IMR-90 (cell line): ENCODE results near the gene AMPD2. TPM values are rescaled to one million over a fixed set of nuclear protein-coding genes. Genes with fewer than 3 reads are reported as not detected.

Experiments
- ATAC-seq: fragments of 200-7000 bp; cut with Tn5 transposase; 2 replicates; pipeline ENCODE4 v1.9.1; 2020; ENCODE audit warnings: low read depth, mild to moderate bottlenecking, moderate library complexity
- BruUV-seq: library from RNA; stranded (reverse); fragments of 400-500 nt; replicated peaks from 2 replicates; lab custom pipeline; 2021; lab: Mats Ljungman, UMichigan
- CTCF ChIA-PET: fragments of 300-600 bp; formaldehyde crosslinking; extraction: SDS; loops from one replicate; lab custom pipeline; 2021; ENCODE audit warnings: antibody characterized with exemption; lab: Yijun Ruan, JAX
- POLR2A ChIA-PET: fragments of 300-600 bp; sonication (Branson Sonifier 250); formaldehyde crosslinking; loops from one replicate; lab custom pipeline; 2022; ENCODE audit warnings: antibody characterized with exemption; ENCODE audit not compliant: unreplicated experiment; lab: Charles Lee
- DNase-seq: peaks from one replicate; pipeline ENCODE4 v3.0.0; 2013
- H2AFZ ChIP-seq: replicated peaks from 2 replicates; pipeline ENCODE3; 2013; ENCODE audit warnings: low read length, mild to moderate bottlenecking; ENCODE audit not compliant: poor library complexity
- H2AK5ac ChIP-seq: 2 replicates; pipeline ENCODE4 v1.6.1; 2013; ENCODE audit warnings: low read depth, low read length, inconsistent platforms
- H2AK9ac ChIP-seq: replicated peaks from 2 replicates; pipeline ENCODE3; 2013; ENCODE audit warnings: mild to moderate bottlenecking, low read depth, low read length, moderate library complexity; ENCODE audit not compliant: poor library complexity
- H2BK120ac ChIP-seq: 2 replicates; pipeline ENCODE4 v1.6.1; 2013; ENCODE audit warnings: low read depth, low read length, inconsistent platforms
- H2BK15ac ChIP-seq: 3 replicates; pipeline ENCODE4 v1.6.1; 2013; ENCODE audit warnings: low read depth, low read length, inconsistent platforms
- H2BK20ac ChIP-seq: 2 replicates; pipeline ENCODE4 v1.6.1; 2013; ENCODE audit warnings: low read depth, mild to moderate bottlenecking, inconsistent platforms, low read length, moderate library complexity
- H2BK5ac ChIP-seq: 2 replicates; pipeline ENCODE4 v1.6.1; 2013; ENCODE audit warnings: mild to moderate bottlenecking, low read depth, low read length, inconsistent platforms; ENCODE audit not compliant: poor library complexity, severe bottlenecking
- H3K14ac ChIP-seq: replicated peaks from 2 replicates; pipeline ENCODE4 v1.6.1; 2013; ENCODE audit warnings: low read depth, low read length, inconsistent platforms
- H3K18ac ChIP-seq: 2 replicates; pipeline ENCODE4 v1.6.1; 2013; ENCODE audit warnings: low read depth, low read length, control low read depth
- H3K23ac ChIP-seq: 2 replicates; pipeline ENCODE4 v1.6.1; 2013; ENCODE audit warnings: low read depth, low read length, inconsistent platforms
- H3K27ac ChIP-seq: 2 replicates; pipeline ENCODE4 v1.5.1; 2013; ENCODE audit warnings: mild to moderate bottlenecking, control low read depth, low read length; ENCODE audit not compliant: insufficient read depth
- H3K27me3 ChIP-seq: 2 replicates; pipeline ENCODE4 v1.6.1; 2013; ENCODE audit warnings: low read length; ENCODE audit not compliant: control insufficient read depth, insufficient read depth
- H3K36me3 ChIP-seq: 2 replicates; pipeline ENCODE4 v1.6.1; 2013; ENCODE audit warnings: low read length, mixed read lengths; ENCODE audit not compliant: control insufficient read depth, insufficient read depth
- H3K4ac ChIP-seq: 2 replicates; pipeline ENCODE4 v1.6.1; 2013; ENCODE audit warnings: low read depth, low read length, inconsistent platforms
- H3K4me1 ChIP-seq: 2 replicates; pipeline ENCODE4 v1.6.1; 2013; ENCODE audit warnings: low read length, mixed read lengths; ENCODE audit not compliant: control insufficient read depth, insufficient read depth
- H3K4me2 ChIP-seq: 2 replicates; pipeline ENCODE4 v1.6.1; 2013; ENCODE audit warnings: low read depth, mild to moderate bottlenecking, control low read depth, low read length, moderate library complexity
- H3K4me3 ChIP-seq: 2 replicates; pipeline ENCODE4 v1.5.1; 2013; ENCODE audit warnings: low read depth, mild to moderate bottlenecking, control low read depth, low read length, moderate library complexity; ENCODE audit not compliant: insufficient read depth
- H3K56ac ChIP-seq: 2 replicates; pipeline ENCODE4 v1.6.1; 2013; ENCODE audit warnings: low read length, inconsistent platforms; ENCODE audit not compliant: insufficient read depth; ENCODE audit errors: extremely low read depth
- H3K79me1 ChIP-seq, 2 experiments: 2 replicates each; pipeline ENCODE4 v1.6.1; 2013; ENCODE audit warnings: low read length in 2 of 2, inconsistent platforms in 1 of 2, low read depth in 1 of 2
- H3K9ac ChIP-seq: 2 replicates; pipeline ENCODE4 v1.6.1; 2013; ENCODE audit warnings: low read depth, low read length, control low read depth
- H3K9me1 ChIP-seq: 2 replicates; pipeline ENCODE4 v1.6.1; 2013; ENCODE audit warnings: low read length, inconsistent platforms; ENCODE audit not compliant: insufficient read depth
- H3K9me3 ChIP-seq: 2 replicates; pipeline ENCODE4 v1.6.1; 2013; ENCODE audit warnings: low read length; ENCODE audit not compliant: control insufficient read depth, insufficient read depth
- H4K20me1 ChIP-seq: 2 replicates; pipeline ENCODE4 v1.6.1; 2013; ENCODE audit warnings: low read length, inconsistent platforms; ENCODE audit not compliant: insufficient read depth
- H4K5ac ChIP-seq: 2 replicates; pipeline ENCODE4 v1.6.1; 2013; ENCODE audit warnings: mild to moderate bottlenecking, low read depth, low read length, control low read depth
- H4K8ac ChIP-seq, 2 experiments: 2 replicates each; pipeline ENCODE4 v1.6.1; 2013; ENCODE audit warnings: low read depth in 2 of 2, low read length in 2 of 2, control low read depth in 1 of 2, inconsistent platforms in 1 of 2
- H4K91ac ChIP-seq: 2 replicates; pipeline ENCODE4 v1.6.1; 2013; ENCODE audit warnings: low read depth, low read length, inconsistent platforms; ENCODE audit not compliant: insufficient read depth
- CEBPB ChIP-seq: IDR thresholded peaks from 2 replicates; pipeline ENCODE4 v1.6.1; 2012; ENCODE audit warnings: low read depth, low read length, improper control_type of control experiment
- FOS ChIP-seq: fragments of 150-350 bp; IDR thresholded peaks from 2 replicates; pipeline ENCODE4 v1.6.1; 2016; ENCODE audit warnings: low read depth, low read length
- NFE2L2 ChIP-seq: fragments of 150-350 bp; IDR thresholded peaks from 2 replicates; pipeline ENCODE4 v1.6.1; 2016; ENCODE audit warnings: low read depth, mild to moderate bottlenecking, low read length
- POLR2A ChIP-seq: IDR thresholded peaks from 2 replicates; pipeline ENCODE4 v1.6.1; 2012; ENCODE audit warnings: mild to moderate bottlenecking, low read depth, low read length
- RCOR1 ChIP-seq: IDR thresholded peaks from 2 replicates; pipeline ENCODE4 v1.6.1; 2012; ENCODE audit warnings: mild to moderate bottlenecking, low read length, improper control_type of control experiment; ENCODE audit not compliant: insufficient replicate concordance
- WGBS, 2 experiments: methylation state at CpG; one replicate each; pipeline versions ENCODE4 v1.1.5 to v1.1.7; 2013; ENCODE audit warnings: missing lambda C conversion rate in 2 of 2; ENCODE audit not compliant: insufficient read length in 1 of 2; ENCODE audit errors: extremely low coverage in 2 of 2; 5-methylcytosine and 5-hydroxymethylcytosine counted together
- dilution Hi-C: fragments of 300-500 bp; cut with HindIII; formaldehyde crosslinking; loops from one replicate; pipeline ENCODE4 v1.14.3; 2018; ENCODE audit warnings: low sequenced_read_pairs; ENCODE audit not compliant: unreplicated experiment
- in situ Hi-C: fragments of 300-500 bp; cut with MboI; formaldehyde crosslinking; loops from 3 replicates; pipeline ENCODE4 v1.14.3; 2019; ENCODE audit warnings: low sequenced_read_pairs, inconsistent platforms, mixed read lengths
- intact Hi-C: fragments of 100-400 bp; cut with micrococcal nuclease; formaldehyde crosslinking; loops from 2 replicates; pipeline ENCODE4 v1.10.0; 2022
- polyA plus RNA-seq, 3 experiments: library from polyadenylated mRNA; depleted of rRNA; stranded (reverse); fragments of >200 nt; gene quantifications; 2 replicates each; pipeline ENCODE4 v1.2.3, GENCODE V29; 2012; ENCODE audit warnings: low replicate concordance in 1 of 3
- total RNA-seq: library from RNA; depleted of rRNA; stranded (reverse); fragments of >200 nt; gene quantifications from 2 replicates; pipeline ENCODE4 v1.2.3, GENCODE V29; 2012

Gene AMPD2
- total and polyA plus RNA-seq, 2 of the 4 experiments (the other 2 are of a cell fraction) = 61.5 to 103 TPM

- intact Hi-C loops = loop anchor here (10.0 kb wide), 1 partner anchor 339 kb away; the partner anchor contains the start of gene PSRC1
- ATAC-seq (no peak), DNase-seq (no peak)
- no peak overlapping the region for H2BK15ac ChIP-seq
- H3K9me1 ChIP-seq = peaks cover 21% of the 10 kb centered on the region
- no peak overlapping the region; the same call in 1 of the 2 replicates for H4K91ac ChIP-seq
- H4K5ac ChIP-seq = no peak overlapping the region; the same call in 1 of the 2 replicates
- 40% methylated on average over 3 of the region's 11 CpGs; no CpG with 5 or more reads in 1 of the 2 experiments for WGBS, 2 experiments
- 0 out of 2 replicates have a peak overlapping the region, but pooled peaks have one; percentile 1 for H3K4ac ChIP-seq
- H3K27me3 ChIP-seq = no peaks in the 10 kb centered on the region
- in situ Hi-C loops = loop anchor here (5.0 kb wide), 1 partner anchor 76 kb away; the partner anchor contains the start of gene GNAI3
- H4K8ac ChIP-seq = peak overlapping the region in 1 of 2 experiments; percentile 12; a peak in 1 of 4 replicates
- peak overlapping the region; percentile 57 for H3K4me2 ChIP-seq
- no peak overlapping the region for H3K4me3 ChIP-seq
- BruUV-seq = no TSS peak
- no peaks in the 10 kb centered on the region for H3K9me3 ChIP-seq
- peak overlapping the region; percentile 0 for H2BK5ac ChIP-seq
- peaks cover 63% of the 10 kb centered on the region for H4K20me1 ChIP-seq
- H3K9ac ChIP-seq = peak overlapping the region; percentile 7; the same call in 1 of the 2 replicates
- H3K79me1 ChIP-seq = peaks cover 19 to 86% of the 10 kb centered on the region in 2 experiments; a peak in 3 of 4 replicates
- H3K27ac ChIP-seq = no peak overlapping the region
- dilution Hi-C loops = no loop called here
- H3K56ac ChIP-seq = no peak overlapping the region
- no peak for TF ChIP-seq RCOR1
- no peak for TF ChIP-seq POLR2A
- no peak for TF ChIP-seq FOS
- no peak for TF ChIP-seq CEBPB
- no peak for TF ChIP-seq NFE2L2
- H2AK9ac ChIP-seq = peak overlapping the region; percentile 89
- H2AFZ ChIP-seq = no peak overlapping the region
- ChIA-PET CTCF (no interaction called here), POLR2A (no interaction called here)
- peak overlapping the region; percentile 65; the same call in 1 of the 2 replicates for H3K23ac ChIP-seq
- H2BK120ac ChIP-seq = no peak overlapping the region
- H3K36me3 ChIP-seq = peaks cover 29% of the 10 kb centered on the region
- no peak overlapping the region for H2BK20ac ChIP-seq
- H2AK5ac ChIP-seq = no peak overlapping the region
- H3K14ac ChIP-seq = peak overlapping the region; percentile 4
- no peak overlapping the region for H3K18ac ChIP-seq
- H3K4me1 ChIP-seq = peaks cover 37% of the 10 kb centered on the region
Measured at GRCh38 chr1:109623601-109624161, 4.0 kb downstream of the AMPD2 start.
